22Rv1 (cell line): ENCODE data around the gene NDOR1.

Experiments used
- ZFX ChIP-seq: fragments of 450-650 bp; IDR thresholded peaks from 2 replicates; pipeline ENCODE4 v1.6.1; 2017; ENCODE audit warnings: antibody characterized with exemption, borderline replicate concordance
- TF ChIP-seq, protein P1 (sequence below): fragments of 450-650 bp; IDR thresholded peaks from 2 replicates; pipeline ENCODE4 v1.5.1; 2017; ENCODE audit warnings: mild to moderate bottlenecking

DNA sequence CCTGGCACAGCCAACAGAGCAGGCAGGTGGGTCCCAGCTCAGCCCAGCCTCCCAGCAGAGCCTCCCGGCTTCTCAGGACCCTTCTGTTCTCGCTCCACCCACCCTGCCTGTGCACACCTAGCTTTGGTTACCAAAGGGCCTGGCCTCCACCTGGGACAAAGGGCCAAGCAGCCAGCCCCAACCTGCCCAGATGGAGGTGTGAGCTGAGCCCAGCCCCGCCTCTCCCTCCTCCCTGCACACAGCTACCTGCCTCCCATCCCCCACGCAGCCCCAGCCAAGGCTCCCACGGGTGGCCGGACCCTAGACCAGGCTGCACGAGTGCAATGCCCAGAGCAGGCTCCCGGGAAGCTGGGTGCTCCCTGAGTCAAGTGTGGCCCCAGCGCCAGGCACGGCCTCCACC, 10.6 kb upstream of the NDOR1 start:
- TF ChIP-seq, protein P1, sequence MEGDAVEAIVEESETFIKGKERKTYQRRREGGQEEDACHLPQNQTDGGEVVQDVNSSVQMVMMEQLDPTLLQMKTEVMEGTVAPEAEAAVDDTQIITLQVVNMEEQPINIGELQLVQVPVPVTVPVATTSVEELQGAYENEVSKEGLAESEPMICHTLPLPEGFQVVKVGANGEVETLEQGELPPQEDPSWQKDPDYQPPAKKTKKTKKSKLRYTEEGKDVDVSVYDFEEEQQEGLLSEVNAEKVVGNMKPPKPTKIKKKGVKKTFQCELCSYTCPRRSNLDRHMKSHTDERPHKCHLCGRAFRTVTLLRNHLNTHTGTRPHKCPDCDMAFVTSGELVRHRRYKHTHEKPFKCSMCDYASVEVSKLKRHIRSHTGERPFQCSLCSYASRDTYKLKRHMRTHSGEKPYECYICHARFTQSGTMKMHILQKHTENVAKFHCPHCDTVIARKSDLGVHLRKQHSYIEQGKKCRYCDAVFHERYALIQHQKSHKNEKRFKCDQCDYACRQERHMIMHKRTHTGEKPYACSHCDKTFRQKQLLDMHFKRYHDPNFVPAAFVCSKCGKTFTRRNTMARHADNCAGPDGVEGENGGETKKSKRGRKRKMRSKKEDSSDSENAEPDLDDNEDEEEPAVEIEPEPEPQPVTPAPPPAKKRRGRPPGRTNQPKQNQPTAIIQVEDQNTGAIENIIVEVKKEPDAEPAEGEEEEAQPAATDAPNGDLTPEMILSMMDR, result no peak
- TF ChIP-seq ZFX, result no peak
